Measurements from ENCODE around the gene TMEM80. TPM values are rescaled to one million over a fixed set of nuclear protein-coding genes. Genes with fewer than 3 reads are reported as not detected.

Gene TMEM80
- total and polyA plus RNA-seq, 2 experiments from 2014 or later = 12.8 to 25.4 TPM

DNA sequence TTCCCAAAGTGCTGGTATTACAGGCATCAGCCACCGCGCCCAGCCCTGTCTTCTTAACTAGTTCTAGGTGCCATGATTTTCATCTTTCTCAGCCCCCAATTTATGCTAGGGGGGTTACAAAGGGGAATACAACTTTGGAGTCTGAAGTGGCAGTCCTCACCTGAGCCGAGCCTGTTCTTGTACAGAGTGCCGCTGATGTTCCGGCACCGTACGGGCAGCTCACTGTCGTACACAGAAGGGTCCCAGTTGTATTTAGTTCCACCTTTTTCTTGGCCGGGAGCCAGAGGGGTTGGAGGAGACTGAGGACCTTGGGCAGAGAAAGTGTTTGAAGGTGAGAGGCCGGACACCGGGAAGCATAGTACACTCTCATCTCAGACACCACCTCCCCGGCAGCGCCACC, 7.9 kb upstream of the TMEM80 start (continued):
- TF ChIP-seq, protein P1, sequence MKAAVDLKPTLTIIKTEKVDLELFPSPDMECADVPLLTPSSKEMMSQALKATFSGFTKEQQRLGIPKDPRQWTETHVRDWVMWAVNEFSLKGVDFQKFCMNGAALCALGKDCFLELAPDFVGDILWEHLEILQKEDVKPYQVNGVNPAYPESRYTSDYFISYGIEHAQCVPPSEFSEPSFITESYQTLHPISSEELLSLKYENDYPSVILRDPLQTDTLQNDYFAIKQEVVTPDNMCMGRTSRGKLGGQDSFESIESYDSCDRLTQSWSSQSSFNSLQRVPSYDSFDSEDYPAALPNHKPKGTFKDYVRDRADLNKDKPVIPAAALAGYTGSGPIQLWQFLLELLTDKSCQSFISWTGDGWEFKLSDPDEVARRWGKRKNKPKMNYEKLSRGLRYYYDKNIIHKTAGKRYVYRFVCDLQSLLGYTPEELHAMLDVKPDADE (IDR thresholded peaks at IDR 0.05) = no peak
- TF ChIP-seq POLR2AphosphoS5 (IDR thresholded peaks at IDR 0.05; ENCODE audit: low read depth) (no peak), EZH2 (IDR thresholded peaks at IDR 0.05; ENCODE audit: low read depth, unreplicated experiment) (no peak), STAT1 (IDR thresholded peaks at IDR 0.05; ENCODE audit: unreplicated experiment) (no peak), JUNB (IDR thresholded peaks at IDR 0.05; ENCODE audit: unreplicated experiment) (no peak)
- TF ChIP-seq, protein P2, sequence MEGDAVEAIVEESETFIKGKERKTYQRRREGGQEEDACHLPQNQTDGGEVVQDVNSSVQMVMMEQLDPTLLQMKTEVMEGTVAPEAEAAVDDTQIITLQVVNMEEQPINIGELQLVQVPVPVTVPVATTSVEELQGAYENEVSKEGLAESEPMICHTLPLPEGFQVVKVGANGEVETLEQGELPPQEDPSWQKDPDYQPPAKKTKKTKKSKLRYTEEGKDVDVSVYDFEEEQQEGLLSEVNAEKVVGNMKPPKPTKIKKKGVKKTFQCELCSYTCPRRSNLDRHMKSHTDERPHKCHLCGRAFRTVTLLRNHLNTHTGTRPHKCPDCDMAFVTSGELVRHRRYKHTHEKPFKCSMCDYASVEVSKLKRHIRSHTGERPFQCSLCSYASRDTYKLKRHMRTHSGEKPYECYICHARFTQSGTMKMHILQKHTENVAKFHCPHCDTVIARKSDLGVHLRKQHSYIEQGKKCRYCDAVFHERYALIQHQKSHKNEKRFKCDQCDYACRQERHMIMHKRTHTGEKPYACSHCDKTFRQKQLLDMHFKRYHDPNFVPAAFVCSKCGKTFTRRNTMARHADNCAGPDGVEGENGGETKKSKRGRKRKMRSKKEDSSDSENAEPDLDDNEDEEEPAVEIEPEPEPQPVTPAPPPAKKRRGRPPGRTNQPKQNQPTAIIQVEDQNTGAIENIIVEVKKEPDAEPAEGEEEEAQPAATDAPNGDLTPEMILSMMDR (conservative IDR thresholded peaks at IDR 0.05; ENCODE audit: low read depth in 2 of 2) = no peak

DNA sequence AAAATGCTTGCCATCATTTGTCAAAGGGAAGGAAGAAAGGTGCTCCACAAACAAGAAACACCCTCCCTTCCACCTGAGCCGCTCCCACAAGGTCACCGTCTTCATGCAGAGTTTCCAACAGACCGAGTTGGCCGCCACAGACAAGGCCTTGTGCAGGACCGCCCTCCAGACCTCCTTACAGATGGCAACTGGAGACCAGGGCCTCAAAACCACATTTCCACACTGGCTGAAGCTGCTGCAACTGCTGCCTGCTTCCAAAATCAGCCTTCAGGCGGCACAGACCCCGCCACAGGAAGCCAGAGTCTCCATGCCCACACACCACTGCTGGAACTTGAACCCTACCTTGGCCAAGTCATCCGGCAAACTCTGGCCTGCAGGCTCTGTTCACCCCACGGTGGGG, 6.9 kb upstream of the TMEM80 start:
- ATAC-seq (no peak), DNase-seq (ENCODE audit: low spot score) (no peak)
- no peak overlapping the region for H3K4me3 ChIP-seq
- peaks cover 30% of the 10 kb centered on the region for H3K4me1 Mint-ChIP-seq
- H3K4me2 ChIP-seq = no peak overlapping the region
- peaks cover 18% of the 10 kb centered on the region for H3K4me1 ChIP-seq (ENCODE audit: insufficient read depth)
- peaks cover 8% of the 10 kb centered on the region; the same call in 1 of the 2 replicates for H4K20me1 ChIP-seq (replicated peaks; ENCODE audit: insufficient read depth)
- H3K4me3 Mint-ChIP-seq = no peak overlapping the region
- H3K27me3 ChIP-seq (ENCODE audit: insufficient read depth) = no peaks in the 10 kb centered on the region
- H3K27ac ChIP-seq (ENCODE audit: low read depth) = peak overlapping the region; percentile 32; the same call in 1 of the 2 replicates
- peaks cover 4% of the 10 kb centered on the region; the same call in 2 of the 3 replicates for H3K9me3 Mint-ChIP-seq
- peaks cover 19% of the 10 kb centered on the region for H3F3A ChIP-seq (replicated peaks; ENCODE audit: low read depth)
- H2AFZ ChIP-seq = no peak overlapping the region
- no peak overlapping the region for H3K27ac Mint-ChIP-seq
- peaks cover 64% of the 10 kb centered on the region for H3K36me3 Mint-ChIP-seq (ENCODE audit: low read depth)
- H3K27me3 Mint-ChIP-seq (ENCODE audit: insufficient read depth, low read depth, poor library complexity) = peaks cover 14% of the 10 kb centered on the region
- H3K36me3 ChIP-seq (ENCODE audit: insufficient read depth) = peaks cover 9% of the 10 kb centered on the region; the same call in 1 of the 2 replicates
- H3K9me2 ChIP-seq (ENCODE audit: insufficient read depth) = no peaks in the 10 kb centered on the region
- peaks cover 38% of the 10 kb centered on the region for H3K79me2 ChIP-seq (replicated peaks; ENCODE audit: insufficient read depth)
- TF ChIP-seq CREB1 (CRISPR knock-in tag; IDR thresholded peaks at IDR 0.05; ENCODE audit: low read depth) (no peak), ZNF331 (CRISPR knock-in tag; IDR thresholded peaks at IDR 0.05; ENCODE audit: low read depth) (no peak)
- TF ChIP-seq, protein P3, sequence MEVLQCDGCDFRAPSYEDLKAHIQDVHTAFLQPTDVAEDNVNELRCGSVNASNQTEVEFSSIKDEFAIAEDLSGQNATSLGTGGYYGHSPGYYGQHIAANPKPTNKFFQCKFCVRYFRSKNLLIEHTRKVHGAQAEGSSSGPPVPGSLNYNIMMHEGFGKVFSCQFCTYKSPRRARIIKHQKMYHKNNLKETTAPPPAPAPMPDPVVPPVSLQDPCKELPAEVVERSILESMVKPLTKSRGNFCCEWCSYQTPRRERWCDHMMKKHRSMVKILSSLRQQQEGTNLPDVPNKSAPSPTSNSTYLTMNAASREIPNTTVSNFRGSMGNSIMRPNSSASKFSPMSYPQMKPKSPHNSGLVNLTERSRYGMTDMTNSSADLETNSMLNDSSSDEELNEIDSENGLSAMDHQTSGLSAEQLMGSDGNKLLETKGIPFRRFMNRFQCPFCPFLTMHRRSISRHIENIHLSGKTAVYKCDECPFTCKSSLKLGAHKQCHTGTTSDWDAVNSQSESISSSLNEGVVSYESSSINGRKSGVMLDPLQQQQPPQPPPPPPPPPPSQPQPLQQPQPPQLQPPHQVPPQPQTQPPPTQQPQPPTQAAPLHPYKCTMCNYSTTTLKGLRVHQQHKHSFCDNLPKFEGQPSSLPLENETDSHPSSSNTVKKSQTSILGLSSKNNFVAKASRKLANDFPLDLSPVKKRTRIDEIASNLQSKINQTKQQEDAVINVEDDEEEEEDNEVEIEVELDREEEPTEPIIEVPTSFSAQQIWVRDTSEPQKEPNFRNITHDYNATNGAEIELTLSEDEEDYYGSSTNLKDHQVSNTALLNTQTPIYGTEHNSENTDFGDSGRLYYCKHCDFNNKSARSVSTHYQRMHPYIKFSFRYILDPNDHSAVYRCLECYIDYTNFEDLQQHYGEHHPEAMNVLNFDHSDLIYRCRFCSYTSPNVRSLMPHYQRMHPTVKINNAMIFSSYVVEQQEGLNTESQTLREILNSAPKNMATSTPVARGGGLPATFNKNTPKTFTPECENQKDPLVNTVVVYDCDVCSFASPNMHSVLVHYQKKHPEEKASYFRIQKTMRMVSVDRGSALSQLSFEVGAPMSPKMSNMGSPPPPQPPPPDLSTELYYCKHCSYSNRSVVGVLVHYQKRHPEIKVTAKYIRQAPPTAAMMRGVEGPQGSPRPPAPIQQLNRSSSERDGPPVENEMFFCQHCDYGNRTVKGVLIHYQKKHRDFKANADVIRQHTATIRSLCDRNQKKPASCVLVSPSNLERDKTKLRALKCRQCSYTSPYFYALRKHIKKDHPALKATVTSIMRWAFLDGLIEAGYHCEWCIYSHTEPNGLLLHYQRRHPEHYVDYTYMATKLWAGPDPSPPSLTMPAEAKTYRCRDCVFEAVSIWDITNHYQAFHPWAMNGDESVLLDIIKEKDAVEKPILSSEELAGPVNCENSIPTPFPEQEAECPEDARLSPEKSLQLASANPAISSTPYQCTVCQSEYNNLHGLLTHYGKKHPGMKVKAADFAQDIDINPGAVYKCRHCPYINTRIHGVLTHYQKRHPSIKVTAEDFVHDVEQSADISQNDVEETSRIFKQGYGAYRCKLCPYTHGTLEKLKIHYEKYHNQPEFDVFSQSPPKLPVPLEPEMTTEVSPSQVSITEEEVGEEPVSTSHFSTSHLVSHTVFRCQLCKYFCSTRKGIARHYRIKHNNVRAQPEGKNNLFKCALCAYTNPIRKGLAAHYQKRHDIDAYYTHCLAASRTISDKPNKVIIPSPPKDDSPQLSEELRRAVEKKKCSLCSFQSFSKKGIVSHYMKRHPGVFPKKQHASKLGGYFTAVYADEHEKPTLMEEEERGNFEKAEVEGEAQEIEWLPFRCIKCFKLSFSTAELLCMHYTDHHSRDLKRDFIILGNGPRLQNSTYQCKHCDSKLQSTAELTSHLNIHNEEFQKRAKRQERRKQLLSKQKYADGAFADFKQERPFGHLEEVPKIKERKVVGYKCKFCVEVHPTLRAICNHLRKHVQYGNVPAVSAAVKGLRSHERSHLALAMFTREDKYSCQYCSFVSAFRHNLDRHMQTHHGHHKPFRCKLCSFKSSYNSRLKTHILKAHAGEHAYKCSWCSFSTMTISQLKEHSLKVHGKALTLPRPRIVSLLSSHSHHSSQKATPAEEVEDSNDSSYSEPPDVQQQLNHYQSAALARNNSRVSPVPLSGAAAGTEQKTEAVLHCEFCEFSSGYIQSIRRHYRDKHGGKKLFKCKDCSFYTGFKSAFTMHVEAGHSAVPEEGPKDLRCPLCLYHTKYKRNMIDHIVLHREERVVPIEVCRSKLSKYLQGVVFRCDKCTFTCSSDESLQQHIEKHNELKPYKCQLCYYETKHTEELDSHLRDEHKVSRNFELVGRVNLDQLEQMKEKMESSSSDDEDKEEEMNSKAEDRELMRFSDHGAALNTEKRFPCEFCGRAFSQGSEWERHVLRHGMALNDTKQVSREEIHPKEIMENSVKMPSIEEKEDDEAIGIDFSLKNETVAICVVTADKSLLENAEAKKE (CRISPR knock-in tag; IDR thresholded peaks at IDR 0.05) = no peak
- TF ChIP-seq, protein P4, sequence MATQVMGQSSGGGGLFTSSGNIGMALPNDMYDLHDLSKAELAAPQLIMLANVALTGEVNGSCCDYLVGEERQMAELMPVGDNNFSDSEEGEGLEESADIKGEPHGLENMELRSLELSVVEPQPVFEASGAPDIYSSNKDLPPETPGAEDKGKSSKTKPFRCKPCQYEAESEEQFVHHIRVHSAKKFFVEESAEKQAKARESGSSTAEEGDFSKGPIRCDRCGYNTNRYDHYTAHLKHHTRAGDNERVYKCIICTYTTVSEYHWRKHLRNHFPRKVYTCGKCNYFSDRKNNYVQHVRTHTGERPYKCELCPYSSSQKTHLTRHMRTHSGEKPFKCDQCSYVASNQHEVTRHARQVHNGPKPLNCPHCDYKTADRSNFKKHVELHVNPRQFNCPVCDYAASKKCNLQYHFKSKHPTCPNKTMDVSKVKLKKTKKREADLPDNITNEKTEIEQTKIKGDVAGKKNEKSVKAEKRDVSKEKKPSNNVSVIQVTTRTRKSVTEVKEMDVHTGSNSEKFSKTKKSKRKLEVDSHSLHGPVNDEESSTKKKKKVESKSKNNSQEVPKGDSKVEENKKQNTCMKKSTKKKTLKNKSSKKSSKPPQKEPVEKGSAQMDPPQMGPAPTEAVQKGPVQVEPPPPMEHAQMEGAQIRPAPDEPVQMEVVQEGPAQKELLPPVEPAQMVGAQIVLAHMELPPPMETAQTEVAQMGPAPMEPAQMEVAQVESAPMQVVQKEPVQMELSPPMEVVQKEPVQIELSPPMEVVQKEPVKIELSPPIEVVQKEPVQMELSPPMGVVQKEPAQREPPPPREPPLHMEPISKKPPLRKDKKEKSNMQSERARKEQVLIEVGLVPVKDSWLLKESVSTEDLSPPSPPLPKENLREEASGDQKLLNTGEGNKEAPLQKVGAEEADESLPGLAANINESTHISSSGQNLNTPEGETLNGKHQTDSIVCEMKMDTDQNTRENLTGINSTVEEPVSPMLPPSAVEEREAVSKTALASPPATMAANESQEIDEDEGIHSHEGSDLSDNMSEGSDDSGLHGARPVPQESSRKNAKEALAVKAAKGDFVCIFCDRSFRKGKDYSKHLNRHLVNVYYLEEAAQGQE (IDR thresholded peaks at IDR 0.05; ENCODE audit: unreplicated experiment) = no peak
- TF ChIP-seq, protein P2 (conservative IDR thresholded peaks at IDR 0.05; ENCODE audit: low read depth in 2 of 2) = no peak
